Measurements from ENCODE around the gene RPS2.
"Not testable (repeated sequence)": the region's sequence is repeated elsewhere in the genome, so short reads cannot be mapped to it uniquely, and the experiment has no call there.

Gene RPS2

GRCh38 chr16:1941162-1942046 is 23.2 kb downstream of the RPS2 start:
- DNase-seq (ENCODE audit: low read depth): no peak

- no peak for DNase-seq (ENCODE audit: low read depth)
Measured at GRCh38 chr16:1940273-1941161, 24.1 kb downstream of the RPS2 start.

- DNase-seq (ENCODE audit: low read depth): not testable (repeated sequence)
Measured at GRCh38 chr16:1939833-1940232, 24.8 kb downstream of the RPS2 start.

- DNase-seq (ENCODE audit: low read depth): no peak
Measured at GRCh38 chr16:1938910-1939309, 25.7 kb downstream of the RPS2 start.

GRCh38 chr16:1938316-1938715 is 26.3 kb downstream of the RPS2 start:
- DNase-seq (ENCODE audit: low read depth): no peak

GRCh38 chr16:1936945-1937479 is 27.6 kb downstream of the RPS2 start:
- no peak for DNase-seq (ENCODE audit: low read depth)

GRCh38 chr16:1933097-1933661 is 31.4 kb downstream of the RPS2 start:
- DNase-seq (ENCODE audit: low read depth): no peak

- DNase-seq (ENCODE audit: low read depth): no peak
Measured at GRCh38 chr16:1932050-1933028, 32.3 kb downstream of the RPS2 start.

- no peak for DNase-seq (ENCODE audit: low read depth)
Measured at GRCh38 chr16:1930338-1930720, 34.3 kb downstream of the RPS2 start.

- DNase-seq (ENCODE audit: low read depth): peak; percentile 85
Measured at GRCh38 chr16:1929578-1930337, 34.9 kb downstream of the RPS2 start.

- DNase-seq (ENCODE audit: low read depth): no peak
Measured at GRCh38 chr16:1929105-1929504, 35.5 kb downstream of the RPS2 start.

- DNase-seq (ENCODE audit: low read depth): no peak
Measured at GRCh38 chr16:1926271-1926670, 38.4 kb downstream of the RPS2 start.

- no peak for DNase-seq (ENCODE audit: low read depth)
Measured at GRCh38 chr16:1924095-1924494, 40.5 kb downstream of the RPS2 start.

- no peak for DNase-seq (ENCODE audit: low read depth)
Measured at GRCh38 chr16:1923299-1924034, 41.2 kb downstream of the RPS2 start.

GRCh38 chr16:1922357-1922756 is 42.3 kb downstream of the RPS2 start:
- DNase-seq (ENCODE audit: low read depth): no peak

GRCh38 chr16:1920727-1921171 is 43.9 kb downstream of the RPS2 start:
- no peak for DNase-seq (ENCODE audit: low read depth)

GRCh38 chr16:1920122-1920521 is 44.5 kb downstream of the RPS2 start:
- DNase-seq (ENCODE audit: low read depth): not testable (repeated sequence)

- DNase-seq (ENCODE audit: low read depth): no peak
Measured at GRCh38 chr16:1919327-1919998, 45.2 kb downstream of the RPS2 start.
